T-cell (primary cell): ENCODE results near the gene BLTP3A. TPM values are rescaled to one million over a fixed set of nuclear protein-coding genes. Genes with fewer than 3 reads are reported as not detected.
A peak's percentile ranks its signal among the peaks of the same experiment; 100 is the strongest.
"Not testable (repeated sequence)": the region's sequence is repeated elsewhere in the genome, so short reads cannot be mapped to it uniquely, and the experiment has no call there.

Experiments used
- ATAC-seq, 4 experiments: fragments of 200-7000 bp in 3 of 4; fragments of 150-1000 bp in 1 of 4; cut with Tn5 transposase; replicated peaks in 1 of 4; 1 replicate in 3 of 4; 2 replicates in 1 of 4; pipeline ENCODE4 v1.10.0; 2021; ENCODE audit warnings: moderate library complexity in 3 of 4, mild to moderate bottlenecking in 2 of 4, moderate number of reproducible peaks in 1 of 4
- CTCF ChIA-PET, 2 donors: fragments of 300-600 bp; sonication (Branson Sonifier 250); formaldehyde crosslinking; loops; one replicate each; lab custom pipeline; 2022; ENCODE audit warnings: antibody characterized with exemption in 2 of 2; lab: Charles Lee
- POLR2A ChIA-PET, 2 donors: fragments of 300-600 bp; sonication (Branson Sonifier 250); formaldehyde crosslinking; loops; one replicate each; lab custom pipeline; 2022; ENCODE audit warnings: antibody characterized with exemption in 2 of 2; lab: Charles Lee
- DNase-seq, 35 experiments: peaks; one replicate each; pipeline versions ENCODE4 v3.0.0 to v3.0.0-alpha.2; 2013 to 2023
- H3K27ac ChIP-seq: one replicate; pipeline ENCODE4 v1.5.1; 2013; ENCODE audit warnings: low read length
- H3K27me3 ChIP-seq, 2 experiments: replicated peaks in 1 of 2; 1 replicate in 1 of 2; 2 replicates in 1 of 2; pipeline versions ENCODE4 v1.6.1 to v1.7.0; 2013; ENCODE audit warnings: low read length in 1 of 2, mixed read lengths in 1 of 2; ENCODE audit not compliant: control insufficient read depth in 2 of 2, insufficient read depth in 2 of 2; ENCODE audit errors: extremely low read depth in 1 of 2
- H3K36me3 ChIP-seq, 2 donors: 1 replicate in 1 of 2; 2 replicates in 1 of 2; pipeline versions ENCODE4 v1.6.1 to v1.7.0; 2013; ENCODE audit warnings: low read length in 1 of 2; ENCODE audit not compliant: control insufficient read depth in 2 of 2, insufficient read depth in 1 of 2; ENCODE audit errors: extremely low read depth in 1 of 2
- H3K4me1 ChIP-seq, 2 experiments: 1 replicate in 1 of 2; 2 replicates in 1 of 2; pipeline versions ENCODE4 v1.6.1 to v1.7.0; 2013; ENCODE audit warnings: low read length in 2 of 2, mixed read lengths in 1 of 2; ENCODE audit not compliant: insufficient read depth in 2 of 2, control insufficient read depth in 1 of 2; ENCODE audit errors: extremely low read depth in 1 of 2
- H3K4me3 ChIP-seq, 2 donors: 1 replicate in 1 of 2; 2 replicates in 1 of 2; pipeline versions ENCODE4 v1.5.1 to v1.7.0; 2013; ENCODE audit warnings: mild to moderate bottlenecking in 2 of 2, low read length in 1 of 2, moderate library complexity in 1 of 2; ENCODE audit not compliant: control insufficient read depth in 1 of 2; ENCODE audit errors: extremely low read depth in 1 of 2
- H3K9me3 ChIP-seq: 2 replicates; pipeline ENCODE4 v1.7.0; 2013
- H3K27ac Mint-ChIP-seq, 2 donors: one replicate each; pipeline ENCODE4 v1.8.0; 2020 to 2021; ENCODE audit warnings: mild to moderate bottlenecking in 2 of 2, mixed read lengths in 2 of 2
- H3K27me3 Mint-ChIP-seq, 2 donors: one replicate each; pipeline ENCODE4 v1.8.0; 2021 to 2022; ENCODE audit warnings: mixed read lengths in 2 of 2
- H3K36me3 Mint-ChIP-seq: one replicate; pipeline ENCODE4 v1.8.0; 2021; ENCODE audit warnings: mixed read lengths
- H3K4me1 Mint-ChIP-seq, 3 donors: one replicate each; pipeline ENCODE4 v1.8.0; 2020 to 2022; ENCODE audit warnings: mixed read lengths in 3 of 3, mild to moderate bottlenecking in 1 of 3
- H3K4me3 Mint-ChIP-seq, 3 donors: one replicate each; pipeline ENCODE4 v1.8.0; 2020 to 2022; ENCODE audit warnings: mild to moderate bottlenecking in 3 of 3, mixed read lengths in 3 of 3, moderate library complexity in 3 of 3
- H3K9me3 Mint-ChIP-seq, 3 donors: one replicate each; pipeline ENCODE4 v1.8.0; 2020 to 2022; ENCODE audit warnings: mixed read lengths in 3 of 3
- WGBS: methylation state at CpG from one replicate; pipeline ENCODE4 v1.1.5; 2013; ENCODE audit warnings: missing lambda C conversion rate; ENCODE audit not compliant: insufficient coverage; 5-methylcytosine and 5-hydroxymethylcytosine counted together
- total RNA-seq, 35 experiments: library from RNA in 6 of 35; stranded (reverse) in 6 of 35; fragments of 120-200 nt in 1 of 35; gene quantifications; one replicate each; pipeline versions ENCODE4 v1.2.1 to v1.2.4 and lab custom pipeline; 2013 to 2026

Gene BLTP3A
- total RNA-seq, 5 donors from 2014 or later (not counting 1 experiment from before 2014, with no cell fraction given) = 7.5 to 10.6 (median 9.5) TPM

DNA sequence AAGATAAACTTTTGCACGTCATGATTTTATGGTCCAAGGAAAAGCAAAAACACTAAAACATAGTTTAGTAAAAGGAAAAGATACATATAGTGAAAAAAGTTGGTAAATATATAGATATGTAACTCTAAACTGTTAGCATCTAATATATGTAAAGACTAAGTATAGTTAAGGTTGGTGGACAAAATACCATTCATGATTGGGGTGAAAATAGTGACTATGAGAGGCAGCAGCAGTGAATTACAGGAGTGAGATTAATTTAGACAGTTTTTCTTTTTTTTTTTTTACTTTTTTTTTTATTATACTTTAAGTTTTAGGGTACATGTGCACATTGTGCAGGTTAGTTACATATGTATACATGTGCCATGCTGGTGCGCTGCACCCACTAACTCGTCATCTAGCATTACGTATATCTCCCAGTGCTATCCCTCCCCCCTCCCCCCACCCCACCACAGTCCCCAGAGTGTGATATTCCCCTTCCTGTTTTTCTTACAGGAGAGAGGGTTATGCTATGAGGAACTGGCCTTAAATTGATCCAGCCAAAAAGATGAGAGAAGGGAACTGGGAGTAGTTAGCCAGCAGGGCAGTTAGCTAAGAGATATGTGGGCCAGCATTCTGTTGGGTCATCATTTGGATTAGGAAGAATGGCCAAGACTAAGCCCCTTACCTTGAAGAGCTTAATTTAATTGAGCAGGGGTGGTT is 27.1 kb downstream of the BLTP3A start:
- peak overlapping the region in 1 of 2 donors; percentile 16 for H3K27ac Mint-ChIP-seq
- POLR2A ChIA-PET = interaction anchor here in 1 of 2 donors (0.7 kb wide), 1 partner anchor 580 kb away, joined by 3 read pairs; no protein-coding TSS in a partner anchor
- CTCF ChIA-PET = not testable (repeated sequence)

DNA sequence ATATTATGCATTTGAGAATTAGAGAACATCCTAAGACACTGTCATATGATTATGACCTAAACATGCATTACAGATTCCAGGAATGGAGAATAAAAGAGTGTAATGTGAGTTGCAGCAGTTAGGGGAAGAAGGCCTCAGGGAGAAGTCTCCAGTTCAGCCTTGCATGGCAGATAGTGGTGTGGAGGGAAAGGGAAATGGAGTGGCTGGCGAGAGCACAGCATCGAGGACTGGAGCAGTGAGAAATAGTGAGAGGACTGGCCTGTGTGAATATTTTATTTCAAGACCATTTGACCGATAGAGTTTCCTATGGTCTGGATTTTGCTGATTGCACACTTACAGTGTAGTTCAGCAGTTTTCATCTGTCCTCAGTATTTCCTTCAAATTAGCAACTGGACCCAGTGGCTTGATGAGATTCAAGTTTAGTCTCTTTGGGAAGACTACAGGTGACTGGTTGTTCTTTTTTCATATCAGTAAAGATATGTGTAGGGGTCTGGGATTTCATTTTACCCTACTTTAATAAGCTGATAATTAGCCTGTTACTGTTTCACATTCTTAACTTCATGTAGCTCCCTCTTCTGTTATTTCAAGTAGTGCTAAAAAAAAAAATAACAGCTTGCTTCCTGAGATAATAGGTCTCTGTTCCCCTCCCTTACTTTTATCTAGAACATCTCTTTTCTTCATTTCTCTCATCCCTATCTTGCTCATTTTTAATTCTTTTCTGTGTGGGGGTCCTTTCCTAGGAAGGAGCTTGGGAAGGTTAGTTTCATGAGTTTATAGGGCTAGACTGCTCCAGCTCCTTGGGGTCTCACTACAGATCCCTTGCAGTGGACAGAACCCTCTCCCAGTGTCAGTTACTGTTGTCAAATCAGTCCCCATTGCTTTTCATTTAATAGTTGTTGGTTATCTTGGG is 27.9 kb downstream of the BLTP3A start:
- ChIA-PET CTCF (no interaction called here), POLR2A (no interaction called here)
- no peaks in the 10 kb centered on the region for H3K9me3 Mint-ChIP-seq
- H3K27me3 ChIP-seq = no peaks in the 10 kb centered on the region
- DNase-seq = no peak
- H3K36me3 ChIP-seq = peaks cover 0 to 24% of the 10 kb centered on the region in 2 donors
- no peak overlapping the region for H3K4me3 Mint-ChIP-seq
- H3K4me3 ChIP-seq = no peak overlapping the region
- H3K27me3 Mint-ChIP-seq = no peaks in the 10 kb centered on the region
- no peak overlapping the region for H3K27ac ChIP-seq
- H3K27ac Mint-ChIP-seq = peak overlapping the region in 1 of 2 donors; percentile 16
- WGBS = 75% methylated on average over 2 of the region's 3 CpGs
- no peaks in the 10 kb centered on the region for H3K4me1 ChIP-seq
- ATAC-seq = no peak
- H3K36me3 Mint-ChIP-seq = peaks cover 17% of the 10 kb centered on the region
- H3K9me3 ChIP-seq = no peaks in the 10 kb centered on the region
- H3K4me1 Mint-ChIP-seq = peaks cover 8 to 14% (median 13%) of the 10 kb centered on the region in 3 donors

More for the DNA sequence above, 27.1 kb downstream of the BLTP3A start:
- DNase-seq, ATAC-seq, H3K27ac ChIP-seq, H3K4me3 Mint-ChIP-seq, H3K9me3 ChIP-seq, H3K4me3 ChIP-seq, H3K9me3 Mint-ChIP-seq, H3K4me1 ChIP-seq, H3K27me3 Mint-ChIP-seq, H3K27me3 ChIP-seq: not testable (repeated sequence)
- Mint-ChIP-seq H3K4me1 (peaks cover 8 to 14% (median 13%) of the 10 kb centered on the region in 3 donors), H3K36me3 (peaks cover 17% of the 10 kb centered on the region)
- H3K36me3 ChIP-seq = peaks cover 0 to 19% of the 10 kb centered on the region in 2 donors
- WGBS = no CpG with 5 or more reads among the region's 4 CpGs

DNA sequence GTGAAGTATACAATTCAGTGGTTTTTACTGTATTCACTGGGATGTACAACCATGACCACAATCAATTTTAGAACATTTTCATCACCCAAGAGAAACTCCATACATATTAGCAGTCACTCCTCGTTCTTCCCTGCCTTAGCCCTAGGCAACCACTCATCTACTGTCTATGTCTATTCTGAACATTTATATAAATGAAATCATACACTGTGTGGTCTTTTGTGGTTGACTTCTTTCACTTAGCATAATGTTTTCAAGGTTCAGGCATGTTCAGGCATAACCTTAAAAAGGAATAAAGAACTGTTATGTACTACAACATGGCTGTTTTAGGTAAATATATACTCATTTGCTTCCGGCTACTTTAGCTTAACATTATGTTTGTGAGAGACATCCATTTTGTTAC is 37.3 kb downstream of the BLTP3A start:
- CTCF ChIA-PET = no interaction called here
- no peaks in the 10 kb centered on the region for H3K9me3 ChIP-seq
- peaks cover 32% of the 10 kb centered on the region for H3K36me3 Mint-ChIP-seq
- no peaks in the 10 kb centered on the region for H3K4me1 ChIP-seq
- POLR2A ChIA-PET = no interaction called here
- no peak overlapping the region for H3K4me3 ChIP-seq
- no peaks in the 10 kb centered on the region for H3K27me3 ChIP-seq
- DNase-seq (no peak), ATAC-seq (no peak)
- H3K36me3 ChIP-seq = peaks cover 2 to 9% of the 10 kb centered on the region in 2 donors
- no peaks in the 10 kb centered on the region for H3K9me3 Mint-ChIP-seq
- H3K27ac Mint-ChIP-seq = no peak overlapping the region
- H3K27ac ChIP-seq = no peak overlapping the region
- H3K27me3 Mint-ChIP-seq = no peaks in the 10 kb centered on the region
- WGBS = no CpG with 5 or more reads among the region's 2 CpGs
- no peaks in the 10 kb centered on the region for H3K4me1 Mint-ChIP-seq
- H3K4me3 Mint-ChIP-seq = no peak overlapping the region

DNA sequence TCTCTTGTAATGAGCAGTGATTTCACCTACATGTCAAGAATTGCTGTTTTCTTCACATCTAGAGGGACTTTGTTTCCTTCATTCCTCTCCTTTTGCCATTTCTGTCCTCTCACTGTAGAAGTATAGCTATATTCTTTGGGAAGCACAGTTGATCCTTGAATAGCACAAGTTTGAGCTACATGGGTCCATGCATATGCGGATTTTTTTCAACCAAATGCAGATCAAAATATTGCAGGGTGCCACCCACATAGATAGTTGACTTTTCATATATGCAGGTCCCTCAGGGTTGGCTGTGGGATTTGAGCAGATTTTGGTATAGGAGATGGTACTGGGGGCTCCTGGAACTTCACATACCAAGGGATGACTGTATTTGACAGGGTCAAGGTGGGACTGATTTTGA is 41.1 kb downstream of the BLTP3A start:
- Mint-ChIP-seq H3K36me3 (peaks cover 44% of the 10 kb centered on the region), H3K27me3 (no peaks in the 10 kb centered on the region), H3K9me3 (no peaks in the 10 kb centered on the region), H3K27ac (no peak overlapping the region), H3K4me3 (no peak overlapping the region), H3K4me1 (no peaks in the 10 kb centered on the region)
- no peaks in the 10 kb centered on the region for H3K27me3 ChIP-seq
- DNase-seq (no peak), ATAC-seq (no peak)
- no peak overlapping the region for H3K27ac ChIP-seq
- H3K9me3 ChIP-seq = no peaks in the 10 kb centered on the region
- CTCF ChIA-PET = no interaction called here
- no peaks in the 10 kb centered on the region for H3K4me1 ChIP-seq
- 80% methylated on average over 1 of the region's 1 CpG for WGBS
- H3K4me3 ChIP-seq = no peak overlapping the region
- H3K36me3 ChIP-seq = peaks cover 10 to 31% of the 10 kb centered on the region in 2 donors
- POLR2A ChIA-PET = no interaction called here

DNA sequence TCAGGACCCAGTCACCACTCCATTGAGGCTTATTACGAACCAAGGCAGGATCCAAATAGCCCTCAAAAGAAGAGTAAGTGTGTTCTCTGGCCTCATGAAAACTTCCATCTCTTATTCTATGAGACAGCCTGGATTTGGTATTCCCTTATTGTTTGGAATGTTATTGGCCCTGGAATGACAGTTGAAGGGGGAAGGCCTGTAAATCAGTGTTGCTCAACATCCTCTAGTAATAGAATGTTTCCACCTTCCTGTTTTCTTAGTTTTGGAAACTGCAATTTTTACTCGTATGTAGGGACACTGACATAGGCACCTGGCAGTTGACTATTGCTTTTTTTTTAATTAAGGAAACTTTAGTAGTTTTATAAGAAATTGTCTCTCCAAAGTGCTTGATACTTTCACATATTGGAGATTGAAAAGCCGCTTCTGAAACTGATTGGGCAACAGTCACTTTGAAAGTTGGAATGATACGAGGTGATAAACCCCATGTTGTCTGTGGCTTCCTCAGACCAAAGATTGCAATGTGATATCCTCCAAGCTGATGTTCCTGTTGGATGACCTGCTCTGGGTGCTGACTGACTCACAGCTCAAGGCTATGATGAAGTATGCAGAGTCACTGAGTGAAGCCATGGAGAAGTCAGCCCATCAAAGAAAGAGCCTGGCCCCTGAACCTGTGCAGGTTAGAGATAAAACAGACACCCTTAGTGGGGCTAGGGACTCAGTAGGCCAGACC is 43.1 kb downstream of the BLTP3A start:
- CTCF ChIA-PET = no interaction called here

DNA sequence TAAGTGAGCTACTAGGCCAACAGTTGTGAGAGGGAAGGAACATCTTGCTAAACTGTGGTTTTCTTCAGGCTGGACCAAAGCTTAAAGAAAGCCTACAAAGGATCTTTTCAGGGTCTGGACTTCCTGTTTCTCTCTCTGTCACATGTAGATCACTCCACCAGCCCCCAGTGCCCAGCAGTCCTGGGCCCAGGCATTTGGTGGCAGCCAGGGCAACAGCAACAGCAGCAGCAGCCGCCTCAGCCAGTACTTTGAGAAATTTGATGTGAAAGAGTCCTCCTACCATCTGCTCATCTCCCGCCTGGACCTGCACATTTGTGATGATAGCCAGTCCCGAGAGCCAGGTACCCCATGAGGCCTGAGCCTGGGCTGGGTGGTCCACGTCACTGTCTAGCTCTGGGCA is 44.1 kb downstream of the BLTP3A start:
- WGBS = 94% methylated on average over 3 of the region's 4 CpGs
- H3K27ac Mint-ChIP-seq = no peak overlapping the region
- H3K4me1 ChIP-seq = no peaks in the 10 kb centered on the region
- CTCF ChIA-PET = no interaction called here
- H3K9me3 Mint-ChIP-seq = no peaks in the 10 kb centered on the region
- peaks cover 47% of the 10 kb centered on the region for H3K36me3 Mint-ChIP-seq
- no peak overlapping the region for H3K4me3 ChIP-seq
- H3K36me3 ChIP-seq = peaks cover 7 to 31% of the 10 kb centered on the region in 2 donors
- POLR2A ChIA-PET = no interaction called here
- no peaks in the 10 kb centered on the region for H3K9me3 ChIP-seq
- DNase-seq (no peak), ATAC-seq (no peak)
- peaks cover 0 to 6% (median 0%) of the 10 kb centered on the region in 3 donors for H3K4me1 Mint-ChIP-seq
- no peaks in the 10 kb centered on the region for H3K27me3 ChIP-seq
- H3K4me3 Mint-ChIP-seq = no peak overlapping the region
- no peaks in the 10 kb centered on the region for H3K27me3 Mint-ChIP-seq
- no peak overlapping the region for H3K27ac ChIP-seq

More for the DNA sequence above, 43.1 kb downstream of the BLTP3A start:
- DNase-seq (no peak), ATAC-seq (no peak)
- Mint-ChIP-seq H3K27ac (no peak overlapping the region), H3K27me3 (no peaks in the 10 kb centered on the region), H3K4me1 (peaks cover 0 to 6% (median 0%) of the 10 kb centered on the region in 3 donors), H3K9me3 (no peaks in the 10 kb centered on the region), H3K4me3 (no peak overlapping the region), H3K36me3 (peaks cover 49% of the 10 kb centered on the region)
- Histone ChIP-seq H3K27ac (no peak overlapping the region), H3K4me3 (no peak overlapping the region), H3K4me1 (no peaks in the 10 kb centered on the region), H3K27me3 (no peaks in the 10 kb centered on the region), H3K36me3 (peaks cover 7 to 31% of the 10 kb centered on the region in 2 donors), H3K9me3 (no peaks in the 10 kb centered on the region)
- POLR2A ChIA-PET = no interaction called here
- whole genome bisulfite sequencing = 100% methylated on average over 1 of the region's 4 CpGs
